ENCODE results near the gene COL18A1. TPM values are rescaled to one million over a fixed set of nuclear protein-coding genes. Genes with fewer than 3 reads are reported as not detected.

COL18A1 gene
- polyA plus RNA-seq, 1 donor (not counting 4 experiments of a cell fraction or from before 2014, with no cell fraction given): 13.0 TPM

- Histone ChIP-seq H3K79me2 (ENCODE audit: control insufficient read depth, insufficient read depth, low read length) (peaks cover 11% of the 10 kb centered on the region), H3K9ac (ENCODE audit: control insufficient read depth, extremely low read depth, insufficient read depth, low read length) (no peak overlapping the region), H3K27me3 (ENCODE audit: control insufficient read depth, extremely low read depth, insufficient read depth, low read length) (no peaks in the 10 kb centered on the region), H3K4me3 (ENCODE audit: control insufficient read depth in 2 of 3, extremely low read depth in 1 of 3, insufficient read depth in 2 of 3, low read depth in 1 of 3, low read length in 3 of 3) (no peak overlapping the region), H2AFZ (ENCODE audit: control insufficient read depth, low read length) (no peak overlapping the region), H3K4me1 (ENCODE audit: control insufficient read depth, extremely low read depth, insufficient read depth, low read length) (peaks cover 26% of the 10 kb centered on the region), H4K20me1 (ENCODE audit: control insufficient read depth, extremely low read depth, insufficient read depth, low read length) (peaks cover 13% of the 10 kb centered on the region), H3K4me2 (ENCODE audit: control insufficient read depth, extremely low read depth, insufficient read depth, low read depth, low read length) (peak overlapping the region; percentile 32), H3K9me1 (ENCODE audit: control insufficient read depth, extremely low read depth, insufficient read depth, low read length) (no peaks in the 10 kb centered on the region), H3K36me3 (ENCODE audit: control insufficient read depth in 2 of 2, extremely low read depth in 1 of 2, insufficient read depth in 2 of 2, low read length in 2 of 2) (peaks cover 0 to 3% of the 10 kb centered on the region in 2 experiments), H3K9me3 (ENCODE audit: control insufficient read depth, low read depth, low read length) (no peaks in the 10 kb centered on the region), H3K27ac (ENCODE audit: control insufficient read depth, insufficient read depth, low read length) (no peak overlapping the region)
- dilution Hi-C loops (cut with MboI; ENCODE audit: extremely low pct_ligation_motif_present, low sequenced_read_pairs): no loop called here
- TF ChIP-seq EZH2 (IDR thresholded peaks at IDR 0.05; ENCODE audit: low read length): no peak
- no peak for TF ChIP-seq CTCF (optimal IDR thresholded peaks at IDR 0.05 in 1 of 3, IDR thresholded peaks at IDR 0.05 in 1 of 3, conservative IDR thresholded peaks at IDR 0.05 in 1 of 3; ENCODE audit: extremely low read depth in 1 of 3, insufficient read depth in 2 of 3, low read length in 3 of 3)
- no peak for DNase-seq (ENCODE audit: low read depth, low spot score)
- no peak for FAIRE-seq
Measured at GRCh38 chr21:45455674-45456583, 51.0 kb downstream of the COL18A1 start.

GRCh38 chr21:45456584-45457160 lies 51.7 kb downstream of the COL18A1 start:
- dilution Hi-C loops (cut with MboI; ENCODE audit: extremely low pct_ligation_motif_present, low sequenced_read_pairs): no loop called here
- Histone ChIP-seq H3K9ac (ENCODE audit: control insufficient read depth, extremely low read depth, insufficient read depth, low read length) (no peak overlapping the region), H3K27me3 (ENCODE audit: control insufficient read depth, extremely low read depth, insufficient read depth, low read length) (no peaks in the 10 kb centered on the region), H3K4me3 (ENCODE audit: control insufficient read depth in 2 of 3, extremely low read depth in 1 of 3, insufficient read depth in 2 of 3, low read depth in 1 of 3, low read length in 3 of 3) (no peak overlapping the region), H3K36me3 (ENCODE audit: control insufficient read depth in 2 of 2, extremely low read depth in 1 of 2, insufficient read depth in 2 of 2, low read length in 2 of 2) (peaks cover 0 to 3% of the 10 kb centered on the region in 2 experiments), H4K20me1 (ENCODE audit: control insufficient read depth, extremely low read depth, insufficient read depth, low read length) (peaks cover 13% of the 10 kb centered on the region), H3K4me1 (ENCODE audit: control insufficient read depth, extremely low read depth, insufficient read depth, low read length) (peaks cover 26% of the 10 kb centered on the region), H3K4me2 (ENCODE audit: control insufficient read depth, extremely low read depth, insufficient read depth, low read depth, low read length) (no peak overlapping the region), H3K27ac (ENCODE audit: control insufficient read depth, insufficient read depth, low read length) (no peak overlapping the region), H3K9me3 (ENCODE audit: control insufficient read depth, low read depth, low read length) (no peaks in the 10 kb centered on the region), H3K9me1 (ENCODE audit: control insufficient read depth, extremely low read depth, insufficient read depth, low read length) (no peaks in the 10 kb centered on the region), H2AFZ (ENCODE audit: control insufficient read depth, low read length) (no peak overlapping the region), H3K79me2 (ENCODE audit: control insufficient read depth, insufficient read depth, low read length) (peaks cover 11% of the 10 kb centered on the region)
- no peak for FAIRE-seq
- TF ChIP-seq CTCF (optimal IDR thresholded peaks at IDR 0.05 in 1 of 3, IDR thresholded peaks at IDR 0.05 in 1 of 3, conservative IDR thresholded peaks at IDR 0.05 in 1 of 3; ENCODE audit: extremely low read depth in 1 of 3, insufficient read depth in 2 of 3, low read length in 3 of 3): no peak
- TF ChIP-seq EZH2 (IDR thresholded peaks at IDR 0.05; ENCODE audit: low read length): no peak
- no peak for DNase-seq (ENCODE audit: low read depth, low spot score)

Data from keratinocyte (primary cell).